HG03108 (cell line): ENCODE measurements around the gene MS4A15.
"Not testable (repeated sequence)": the region's sequence is repeated elsewhere in the genome, so short reads cannot be mapped to it uniquely, and the experiment has no call there.

Experiments used
- ATAC-seq: cut with Tn5 transposase; IDR thresholded peaks from one replicate; pipeline ENCODE4 v1.9.1; 2021; ENCODE audit warnings: moderate library complexity; ENCODE audit not compliant: unreplicated experiment

MS4A15 gene

GRCh38 chr11:60756307-60757032, at the start of gene MS4A15:
Gene MS4A15 (plus strand): TSS chr11:60756867. CDS start chr11:60763734, 6,867 bp downstream.
- no peak for ATAC-seq

DNA sequence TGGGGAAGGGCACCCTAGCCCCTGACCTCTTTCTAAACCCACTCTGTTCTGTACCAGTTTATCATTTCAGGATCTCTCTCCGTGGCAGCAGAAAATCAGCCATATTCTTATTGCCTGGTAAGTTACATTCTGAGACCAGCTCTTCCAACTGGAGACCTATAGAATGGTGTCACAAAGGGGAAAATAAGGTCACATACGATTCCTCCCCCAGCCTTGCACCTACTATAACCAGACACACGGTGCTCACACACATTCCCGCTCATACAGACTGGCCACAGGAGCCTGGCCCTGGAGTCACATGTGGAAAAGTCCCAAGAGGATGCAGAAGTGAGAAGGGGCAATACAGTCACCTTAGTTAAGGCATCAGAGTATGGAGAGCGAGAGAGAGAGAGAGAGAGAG, 49.7 kb upstream of the MS4A15 start:
- ATAC-seq: no peak

- no peak for ATAC-seq
These were observed 46.2 kb upstream of the MS4A15 start for GRCh38 chr11:60710482-60710881.

DNA sequence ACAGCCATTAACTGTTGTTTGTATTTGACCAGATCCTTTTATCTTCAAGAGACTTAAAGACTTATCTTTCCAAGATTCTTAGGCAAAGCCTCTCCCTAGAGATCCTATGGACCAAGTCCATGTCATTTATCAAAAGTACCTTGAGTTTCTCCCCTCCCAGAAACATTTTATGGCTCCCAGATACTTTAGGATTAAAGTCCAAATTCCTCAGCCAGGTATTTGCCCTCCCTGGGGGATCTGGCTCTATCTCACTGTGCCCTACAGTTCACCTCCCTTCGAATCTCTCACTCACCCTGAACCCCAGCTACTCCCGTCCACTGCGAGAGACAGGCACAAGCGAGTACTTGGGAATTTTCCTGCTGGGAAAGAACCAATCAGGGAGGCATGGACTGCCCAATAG, 45.4 kb upstream of the MS4A15 start:
- ATAC-seq: no peak

DNA sequence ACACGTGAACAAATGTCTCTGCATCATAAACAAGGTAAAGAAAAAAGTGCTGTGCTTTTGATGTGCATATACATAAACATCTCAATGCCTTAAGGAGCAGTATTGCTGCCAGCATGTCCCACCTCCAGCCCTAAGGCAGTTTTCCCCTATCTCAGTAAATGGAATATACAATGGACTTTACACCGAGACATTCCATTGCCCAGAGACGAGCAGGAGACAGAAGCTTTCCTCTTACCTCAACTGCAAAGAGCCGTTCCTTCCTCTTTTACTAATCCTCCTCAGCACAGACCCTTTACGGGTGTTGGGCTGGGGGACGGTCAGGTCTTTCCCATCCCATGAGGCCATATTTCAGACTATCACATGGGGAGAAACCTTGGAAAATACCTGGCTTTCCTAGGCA, 43.2 kb upstream of the MS4A15 start:
- ATAC-seq: not testable (repeated sequence)

- ATAC-seq: no peak
These were observed 38.7 kb upstream of the MS4A15 start for GRCh38 chr11:60717956-60718355.

DNA sequence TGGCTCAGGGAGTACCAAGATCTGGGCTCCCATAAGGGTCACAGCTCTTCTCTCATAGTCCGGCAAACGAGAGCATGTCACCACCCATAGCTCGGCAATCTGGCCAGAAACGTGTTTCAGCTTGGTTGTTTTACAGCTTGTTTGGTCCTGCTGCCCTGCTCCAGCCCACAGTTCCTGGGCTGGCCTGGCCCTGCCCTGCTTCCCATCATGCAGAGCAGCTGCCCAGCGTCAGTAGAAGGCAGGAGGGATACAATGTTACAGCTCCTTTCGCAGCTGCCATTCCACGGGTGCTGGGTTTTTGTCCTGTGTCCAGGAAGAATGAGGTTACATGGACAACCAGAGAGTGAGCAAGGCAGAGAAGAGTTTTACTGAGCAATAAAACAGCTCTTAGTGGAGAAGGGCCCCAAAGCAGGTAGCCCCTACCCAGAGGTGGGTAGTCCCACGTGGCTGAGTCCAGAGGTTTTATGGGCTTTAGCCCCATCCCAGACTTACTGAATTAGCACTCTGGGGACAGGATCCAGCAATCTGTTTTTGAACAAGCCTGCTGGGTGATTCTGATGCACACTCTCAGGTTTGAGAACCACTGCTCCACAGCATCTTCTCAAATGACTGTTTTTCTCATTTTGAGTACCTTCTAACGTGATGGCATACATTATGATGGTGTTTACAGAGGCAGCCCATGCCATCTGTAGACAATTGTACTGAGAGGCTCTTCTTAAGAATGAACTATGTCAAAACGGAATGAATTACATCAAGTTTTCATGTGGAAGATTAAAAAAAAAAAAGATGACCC, 37.9 kb upstream of the MS4A15 start:
- no peak for ATAC-seq

DNA sequence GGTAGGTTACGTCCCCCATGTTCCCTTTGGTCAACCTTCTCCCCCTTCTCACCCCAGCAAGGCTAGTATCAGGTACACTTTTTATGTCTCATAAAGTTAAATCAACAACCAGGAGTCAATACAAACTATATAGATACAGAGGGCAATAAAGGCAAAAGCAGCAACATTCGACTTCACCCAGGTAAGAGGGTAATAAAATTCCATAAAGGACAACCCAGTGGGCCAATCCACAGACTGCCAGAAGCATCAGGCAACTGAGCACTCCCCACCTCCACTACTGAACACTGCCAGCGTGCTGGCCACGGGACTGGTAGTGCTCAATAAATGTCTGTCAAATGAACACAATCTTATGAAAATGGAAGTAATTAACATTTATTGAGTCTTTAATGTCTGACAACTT, 37.3 kb upstream of the MS4A15 start:
- ATAC-seq: no peak

GRCh38 chr11:60720460-60720859, 36.2 kb upstream of the MS4A15 start:
- ATAC-seq: no peak

DNA sequence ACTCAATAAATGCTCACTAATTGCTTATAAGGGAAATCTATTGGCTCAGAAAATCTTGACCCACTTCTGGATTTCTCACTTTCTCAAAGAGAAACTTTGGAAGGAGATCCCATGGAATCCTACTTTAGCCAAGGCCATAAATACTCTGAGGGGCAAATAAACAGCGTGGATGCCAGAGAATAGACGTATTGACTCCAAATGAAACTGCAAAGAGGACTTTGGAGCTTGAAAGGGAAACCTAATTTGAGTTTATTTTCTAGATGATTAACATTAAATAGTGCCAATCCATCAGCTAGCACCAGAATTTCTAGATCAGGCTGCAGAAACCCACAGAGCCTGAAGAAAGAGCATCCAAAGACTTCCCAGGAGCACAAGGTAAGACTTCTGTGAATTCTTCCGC, 32.2 kb upstream of the MS4A15 start, which contains the start of gene MS4A18:
TSS of gene MS4A18 (plus strand) at position 301 of the 400 bp plus-strand sequence.
- ATAC-seq: no peak

GRCh38 chr11:60725592-60725991, 31.1 kb upstream of the MS4A15 start:
- ATAC-seq: no peak

DNA sequence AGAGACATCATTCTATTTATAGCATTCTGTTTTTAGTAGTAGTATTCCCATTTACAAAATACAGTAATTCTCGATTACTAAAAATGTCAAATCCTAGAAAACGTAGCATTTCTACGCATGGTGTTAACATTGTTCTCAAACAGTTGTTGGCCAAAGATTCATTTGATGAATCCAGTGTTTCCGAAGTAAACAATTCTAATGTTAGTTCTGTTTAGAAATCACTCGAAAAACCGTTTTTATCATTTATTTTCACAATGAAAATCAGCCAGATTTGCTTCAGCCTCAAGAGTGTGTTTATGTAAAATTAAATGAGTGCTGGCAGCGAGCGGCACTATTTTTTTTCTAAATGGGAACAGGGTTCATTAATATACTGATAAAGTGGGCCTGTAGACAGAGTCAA, 25.1 kb upstream of the MS4A15 start:
- ATAC-seq: no peak

DNA sequence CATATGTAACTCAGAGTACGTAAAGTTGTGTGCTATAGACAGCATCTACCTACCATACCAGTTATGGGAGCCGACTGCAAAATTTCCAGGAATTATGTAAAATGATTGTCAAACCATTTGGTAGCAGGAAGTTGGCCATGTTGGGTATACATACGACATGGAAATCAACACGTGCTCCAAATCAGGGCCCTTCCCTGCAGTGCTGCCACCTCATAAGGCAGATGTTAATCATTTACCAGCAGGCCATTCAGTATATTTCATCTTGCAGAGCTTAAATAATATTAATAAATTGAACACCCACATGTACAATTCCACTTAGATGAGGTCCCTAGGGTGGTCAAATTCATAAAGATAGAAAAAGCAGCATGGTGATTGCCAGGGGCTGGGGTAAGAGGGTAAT, 22.4 kb upstream of the MS4A15 start:
- ATAC-seq: no peak

- no peak for ATAC-seq
These were observed 17.6 kb upstream of the MS4A15 start for GRCh38 chr11:60739114-60739513.

GRCh38 chr11:60740573-60740972, 16.1 kb upstream of the MS4A15 start:
- no peak for ATAC-seq

GRCh38 chr11:60741421-60741820, 15.2 kb upstream of the MS4A15 start:
- no peak for ATAC-seq

- ATAC-seq: no peak
These were observed 13.6 kb upstream of the MS4A15 start for GRCh38 chr11:60743058-60743457.

GRCh38 chr11:60744114-60744513, 12.6 kb upstream of the MS4A15 start:
- no peak for ATAC-seq

DNA sequence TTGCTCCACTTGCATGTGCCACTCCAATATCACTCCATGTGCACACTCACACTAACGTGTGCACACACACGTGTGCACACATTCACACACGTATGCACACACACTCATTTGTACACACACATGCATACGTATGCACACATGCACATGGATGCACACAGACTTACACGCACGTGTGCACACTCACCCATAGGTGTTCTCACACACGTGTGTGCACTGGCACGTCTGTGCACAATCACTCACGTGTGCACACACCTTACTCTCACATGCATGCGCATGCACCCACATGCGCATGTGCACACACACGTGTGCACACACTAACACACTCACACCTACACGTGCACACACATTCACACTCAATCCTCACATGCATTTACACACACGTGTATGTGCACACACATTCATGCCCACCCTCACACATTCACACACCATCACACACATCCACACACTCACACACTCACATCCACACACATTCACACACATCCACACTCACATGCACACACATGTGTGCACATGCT, 9.3 kb upstream of the MS4A15 start:
- no peak for ATAC-seq

DNA sequence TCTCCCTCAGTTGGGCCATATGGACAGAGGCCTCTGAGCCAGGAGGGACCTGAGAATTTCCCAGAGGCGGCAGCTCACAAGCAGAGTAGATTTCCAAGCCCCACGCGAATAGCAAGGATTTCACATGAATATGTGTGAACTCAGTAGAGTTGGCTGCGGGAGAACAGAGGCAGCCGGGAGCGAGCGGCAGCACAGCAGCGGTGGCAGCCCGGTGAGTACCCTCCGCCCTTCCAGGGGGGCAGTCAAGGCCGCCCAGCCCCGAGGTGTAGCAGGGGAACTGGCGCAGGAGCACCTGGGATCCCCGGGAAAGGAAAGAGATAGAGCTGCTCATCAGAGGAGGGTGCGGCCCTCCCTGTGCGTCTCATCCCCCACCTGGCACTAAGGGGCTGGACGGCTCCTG, 8.4 kb upstream of the MS4A15 start:
- no peak for ATAC-seq

GRCh38 chr11:60748821-60749220, 7.8 kb upstream of the MS4A15 start:
- no peak for ATAC-seq

DNA sequence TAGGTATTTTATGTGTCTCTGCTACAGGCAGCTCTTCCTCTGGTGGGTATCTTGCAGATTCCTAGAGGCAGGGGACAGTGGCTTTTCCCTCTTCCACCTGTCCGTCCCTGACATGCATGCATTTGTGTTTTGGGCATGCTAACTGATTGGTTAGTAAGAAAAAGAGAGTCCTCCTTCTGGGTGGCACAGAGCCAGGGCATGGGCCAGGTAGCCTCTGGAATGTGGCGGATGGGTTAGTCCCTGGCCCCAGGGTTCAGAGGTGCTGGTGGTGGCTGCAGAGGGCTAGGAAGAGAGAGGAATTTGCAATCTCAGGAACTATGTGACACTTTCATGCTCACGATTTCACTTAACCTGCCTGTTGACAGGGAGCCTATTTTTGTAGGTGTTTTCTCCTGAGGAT, 5.8 kb upstream of the MS4A15 start:
- ATAC-seq: no peak
